ENCODE measurements around the gene ABCC6. TPM values are rescaled to one million over a fixed set of nuclear protein-coding genes. Genes with fewer than 3 reads are reported as not detected.
"Not testable (repeated sequence)": the region's sequence is repeated elsewhere in the genome, so short reads cannot be mapped to it uniquely, and the experiment has no call there.

Gene ABCC6
- total RNA-seq, 2 experiments from 2014 or later, result not detected

DNA sequence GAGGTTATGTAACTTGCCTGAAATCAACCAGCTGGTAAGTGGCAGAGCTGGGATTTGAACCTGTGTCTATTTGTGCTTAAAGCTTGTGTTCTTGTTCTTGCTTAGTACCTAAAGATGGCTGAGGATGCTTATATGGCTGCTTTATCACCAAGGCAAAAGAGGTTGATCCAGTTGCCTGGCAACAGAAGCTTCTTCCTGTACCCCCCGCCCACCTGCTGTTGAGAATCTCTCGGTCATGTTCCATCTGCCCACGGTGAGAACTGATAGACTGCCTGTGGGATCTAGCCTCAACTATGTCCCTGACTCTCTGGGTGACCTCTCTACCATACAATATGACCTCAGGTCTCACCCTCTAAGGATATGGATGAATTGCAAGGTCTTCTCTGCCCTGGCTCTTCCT lies 60.7 kb downstream of the ABCC6 start:
- ChIA-PET POLR2A (no interaction called here), CTCF (ENCODE audit: unreplicated experiment) (no interaction called here)
- peak; percentile 17 for DNase-seq (ENCODE audit: low spot score)
- H2AFZ ChIP-seq (ENCODE audit: low read length), result no peak overlapping the region
- no TSS peak for BruUV-seq (replicated peaks)
- H3K4me1 ChIP-seq (ENCODE audit: insufficient read depth, low read length, poor library complexity, severe bottlenecking), result no peaks in the 10 kb centered on the region
- no peaks in the 10 kb centered on the region for H3K9me3 ChIP-seq (ENCODE audit: low read length)
- H3K79me2 ChIP-seq (ENCODE audit: insufficient read depth, low read depth, low read length), result no peaks in the 10 kb centered on the region
- H3K27ac ChIP-seq (ENCODE audit: low read depth, low read length, poor library complexity, severe bottlenecking), result no peak overlapping the region
- TF ChIP-seq, protein P1, sequence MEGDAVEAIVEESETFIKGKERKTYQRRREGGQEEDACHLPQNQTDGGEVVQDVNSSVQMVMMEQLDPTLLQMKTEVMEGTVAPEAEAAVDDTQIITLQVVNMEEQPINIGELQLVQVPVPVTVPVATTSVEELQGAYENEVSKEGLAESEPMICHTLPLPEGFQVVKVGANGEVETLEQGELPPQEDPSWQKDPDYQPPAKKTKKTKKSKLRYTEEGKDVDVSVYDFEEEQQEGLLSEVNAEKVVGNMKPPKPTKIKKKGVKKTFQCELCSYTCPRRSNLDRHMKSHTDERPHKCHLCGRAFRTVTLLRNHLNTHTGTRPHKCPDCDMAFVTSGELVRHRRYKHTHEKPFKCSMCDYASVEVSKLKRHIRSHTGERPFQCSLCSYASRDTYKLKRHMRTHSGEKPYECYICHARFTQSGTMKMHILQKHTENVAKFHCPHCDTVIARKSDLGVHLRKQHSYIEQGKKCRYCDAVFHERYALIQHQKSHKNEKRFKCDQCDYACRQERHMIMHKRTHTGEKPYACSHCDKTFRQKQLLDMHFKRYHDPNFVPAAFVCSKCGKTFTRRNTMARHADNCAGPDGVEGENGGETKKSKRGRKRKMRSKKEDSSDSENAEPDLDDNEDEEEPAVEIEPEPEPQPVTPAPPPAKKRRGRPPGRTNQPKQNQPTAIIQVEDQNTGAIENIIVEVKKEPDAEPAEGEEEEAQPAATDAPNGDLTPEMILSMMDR (conservative IDR thresholded peaks at IDR 0.05; ENCODE audit: low read length), result no peak
- no peak for TF ChIP-seq EZH2phosphoT487 (IDR thresholded peaks at IDR 0.05; ENCODE audit: borderline replicate concordance, low read depth, low read length)
- H3K9me2 ChIP-seq (ENCODE audit: insufficient read depth, low read length), result no peaks in the 10 kb centered on the region
- H4K20me1 ChIP-seq (ENCODE audit: insufficient read depth, low read length), result no peaks in the 10 kb centered on the region
- no peaks in the 10 kb centered on the region for H3K36me3 ChIP-seq (ENCODE audit: insufficient read depth, low read length)
- H3K4me2 ChIP-seq (ENCODE audit: low read length), result no peak overlapping the region
- H3K4me3 ChIP-seq (ENCODE audit: low read depth, low read length, poor library complexity, severe bottlenecking), result no peak overlapping the region
- intact Hi-C loops (cut with micrococcal nuclease; ENCODE audit: unreplicated experiment), result no loop called here

DNA sequence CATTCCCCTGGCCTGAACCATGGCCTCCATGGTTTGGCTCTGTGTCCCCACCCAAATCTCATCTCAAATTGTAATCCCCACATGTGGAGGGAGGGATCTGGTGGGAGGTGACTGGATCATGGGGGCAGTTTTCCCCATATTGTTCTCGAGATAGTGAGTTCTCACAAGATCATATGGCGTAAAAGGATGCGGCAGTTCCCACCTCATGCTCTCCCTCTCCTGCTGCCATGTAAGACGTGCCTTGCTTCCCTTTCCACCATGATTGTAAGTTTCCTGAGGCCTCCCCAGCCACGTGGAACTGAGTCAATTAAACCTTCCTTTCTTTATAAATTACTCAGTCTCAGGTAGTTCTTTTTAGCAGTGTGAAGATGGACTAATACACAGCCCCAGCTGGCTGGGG lies 61.5 kb downstream of the ABCC6 start:
- BruUV-seq (replicated peaks); H3K79me2 ChIP-seq (ENCODE audit: insufficient read depth, low read depth, low read length); H4K20me1 ChIP-seq (ENCODE audit: insufficient read depth, low read length); POLR2A ChIA-PET; H2AFZ ChIP-seq (ENCODE audit: low read length); DNase-seq (ENCODE audit: low spot score); H3K4me2 ChIP-seq (ENCODE audit: low read length); H3K4me3 ChIP-seq (ENCODE audit: low read depth, low read length, poor library complexity, severe bottlenecking); H3K9me2 ChIP-seq (ENCODE audit: insufficient read depth, low read length); CTCF ChIA-PET (ENCODE audit: unreplicated experiment); H3K4me1 ChIP-seq (ENCODE audit: insufficient read depth, low read length, poor library complexity, severe bottlenecking); H3K36me3 ChIP-seq (ENCODE audit: insufficient read depth, low read length); H3K27ac ChIP-seq (ENCODE audit: low read depth, low read length, poor library complexity, severe bottlenecking); H3K9me3 ChIP-seq (ENCODE audit: low read length); intact Hi-C loops (cut with micrococcal nuclease; ENCODE audit: unreplicated experiment): not testable (repeated sequence)

DNA sequence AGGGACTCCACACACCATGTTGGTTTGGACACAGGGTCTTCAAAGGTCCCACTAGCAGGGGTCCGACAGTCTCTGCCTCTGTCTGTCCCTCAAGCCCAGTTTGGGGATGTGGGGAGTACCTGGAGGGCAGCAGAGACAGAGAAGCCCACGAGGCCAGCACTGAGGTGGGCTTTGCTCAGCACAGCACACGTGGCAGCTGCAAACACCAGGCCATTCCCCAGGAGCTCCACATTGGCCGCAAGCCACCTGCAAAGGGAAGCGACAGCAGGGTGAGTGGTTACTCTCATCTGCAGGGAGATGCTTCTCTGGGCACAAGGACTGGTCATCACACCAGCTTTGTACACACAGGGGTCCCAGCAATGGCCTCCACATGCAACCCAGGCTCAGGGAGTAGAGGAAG lies 62.0 kb downstream of the ABCC6 start:
- Histone ChIP-seq H3K9me3 (ENCODE audit: low read length) (no peaks in the 10 kb centered on the region), H3K4me2 (ENCODE audit: low read length) (no peak overlapping the region), H3K27ac (ENCODE audit: low read depth, low read length, poor library complexity, severe bottlenecking) (no peak overlapping the region), H4K20me1 (ENCODE audit: insufficient read depth, low read length) (no peaks in the 10 kb centered on the region), H3K9me2 (ENCODE audit: insufficient read depth, low read length) (no peaks in the 10 kb centered on the region), H3K79me2 (ENCODE audit: insufficient read depth, low read depth, low read length) (no peaks in the 10 kb centered on the region), H3K4me1 (ENCODE audit: insufficient read depth, low read length, poor library complexity, severe bottlenecking) (no peaks in the 10 kb centered on the region), H2AFZ (ENCODE audit: low read length) (no peak overlapping the region), H3K36me3 (ENCODE audit: insufficient read depth, low read length) (no peaks in the 10 kb centered on the region), H3K4me3 (ENCODE audit: low read depth, low read length, poor library complexity, severe bottlenecking) (no peak overlapping the region)
- ChIA-PET POLR2A (no interaction called here), CTCF (ENCODE audit: unreplicated experiment) (no interaction called here)
- no TSS peak for BruUV-seq (replicated peaks)
- no peak for DNase-seq (ENCODE audit: low spot score)
- no peak for TF ChIP-seq EZH2phosphoT487 (IDR thresholded peaks at IDR 0.05; ENCODE audit: borderline replicate concordance, low read depth, low read length)
- TF ChIP-seq, protein P1 (conservative IDR thresholded peaks at IDR 0.05; ENCODE audit: low read length), result no peak
- intact Hi-C loops (cut with micrococcal nuclease; ENCODE audit: unreplicated experiment), result no loop called here
